Activated gamma-delta T cell (primary cell): ENCODE measurements around the gene PITPNC1.

ENCODE experiments used
- DNase-seq: peaks from one replicate; lab custom pipeline; 2025; lab: John Stamatoyannopoulos, UW

Gene PITPNC1

GRCh38 chr17:67434061-67434525 is 57.0 kb downstream of the PITPNC1 start:
- DNase-seq = no peak

DNA sequence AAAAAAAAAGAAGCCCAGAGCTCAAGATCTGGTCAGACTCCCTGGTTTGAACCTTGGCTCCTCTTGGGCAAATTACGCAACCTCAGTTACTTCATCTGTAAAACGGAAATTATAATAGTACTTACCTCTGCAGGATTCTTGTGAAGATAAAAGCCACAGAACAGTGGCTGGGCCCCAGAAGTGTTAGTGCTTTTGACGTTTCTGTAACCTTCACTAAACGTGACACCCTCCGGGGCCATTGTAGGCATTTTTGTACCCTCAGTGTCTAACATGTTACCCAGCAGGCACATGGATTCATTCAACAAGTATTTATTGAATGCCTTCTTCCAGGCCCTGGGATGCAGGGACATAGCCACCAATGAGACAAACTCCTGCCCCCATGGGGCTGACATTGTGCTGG is 58.0 kb downstream of the PITPNC1 start:
- no peak for DNase-seq

GRCh38 chr17:67435786-67436185 is 58.7 kb downstream of the PITPNC1 start:
- DNase-seq = no peak

DNA sequence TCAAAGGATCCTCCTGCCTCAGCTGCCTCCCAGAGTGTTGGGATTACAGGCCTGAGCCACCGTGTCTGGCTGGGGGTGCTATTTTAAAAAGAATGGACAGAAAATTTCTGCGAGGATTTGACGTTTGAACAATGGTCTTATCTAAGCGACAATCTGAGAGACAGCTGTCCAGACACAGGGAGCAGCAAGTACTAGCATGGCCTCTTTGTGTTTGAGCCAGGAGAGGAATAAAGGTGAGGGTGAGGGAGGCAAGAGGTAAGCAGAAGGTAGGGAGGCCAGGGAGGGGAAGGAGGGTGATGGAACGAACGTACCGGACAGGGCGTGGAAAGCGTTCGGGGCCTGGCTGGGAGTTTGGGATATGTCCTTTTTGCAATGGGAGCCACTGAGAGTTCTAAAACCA is 59.2 kb downstream of the PITPNC1 start:
- no peak for DNase-seq

DNA sequence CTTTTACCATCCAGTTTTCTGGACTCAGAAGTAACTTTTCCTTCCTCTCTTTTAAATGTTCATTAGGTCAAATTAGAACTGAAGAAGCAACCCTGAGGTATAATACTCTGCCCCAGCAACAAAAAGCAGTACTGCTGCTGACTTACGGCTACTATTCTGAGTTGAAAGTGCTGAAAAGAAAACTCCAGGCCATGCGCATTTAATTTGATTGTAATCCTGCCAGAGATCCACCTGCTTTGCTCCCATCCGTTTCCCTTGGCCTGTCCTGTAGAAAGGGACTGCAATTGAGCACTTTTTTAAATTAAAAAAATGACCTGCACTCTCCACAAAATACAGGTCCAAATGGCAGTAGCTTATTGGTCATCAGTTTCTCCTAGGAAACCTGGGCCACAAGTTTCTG is 61.6 kb downstream of the PITPNC1 start:
- DNase-seq = no peak

DNA sequence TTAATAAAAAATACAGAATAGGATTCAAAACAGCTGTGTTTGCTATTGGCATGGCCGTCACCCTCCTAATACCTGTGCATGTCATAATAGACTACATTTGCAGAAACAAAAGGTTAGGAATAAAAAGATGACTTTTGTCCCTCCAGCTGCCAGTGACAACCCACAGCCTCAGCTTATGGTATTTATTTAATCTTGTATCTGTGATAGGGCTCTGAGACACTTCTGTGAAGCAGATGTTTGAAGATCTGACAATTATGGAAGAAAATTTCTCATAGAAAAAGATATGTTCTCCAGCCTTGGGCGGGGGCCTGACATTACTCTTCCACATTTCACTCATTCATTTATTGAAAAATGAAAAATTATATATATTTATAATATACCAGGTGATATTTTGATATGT is 62.2 kb downstream of the PITPNC1 start:
- DNase-seq = no peak

- no peak for DNase-seq
These were observed 63.4 kb downstream of the PITPNC1 start for GRCh38 chr17:67440277-67441051.

DNA sequence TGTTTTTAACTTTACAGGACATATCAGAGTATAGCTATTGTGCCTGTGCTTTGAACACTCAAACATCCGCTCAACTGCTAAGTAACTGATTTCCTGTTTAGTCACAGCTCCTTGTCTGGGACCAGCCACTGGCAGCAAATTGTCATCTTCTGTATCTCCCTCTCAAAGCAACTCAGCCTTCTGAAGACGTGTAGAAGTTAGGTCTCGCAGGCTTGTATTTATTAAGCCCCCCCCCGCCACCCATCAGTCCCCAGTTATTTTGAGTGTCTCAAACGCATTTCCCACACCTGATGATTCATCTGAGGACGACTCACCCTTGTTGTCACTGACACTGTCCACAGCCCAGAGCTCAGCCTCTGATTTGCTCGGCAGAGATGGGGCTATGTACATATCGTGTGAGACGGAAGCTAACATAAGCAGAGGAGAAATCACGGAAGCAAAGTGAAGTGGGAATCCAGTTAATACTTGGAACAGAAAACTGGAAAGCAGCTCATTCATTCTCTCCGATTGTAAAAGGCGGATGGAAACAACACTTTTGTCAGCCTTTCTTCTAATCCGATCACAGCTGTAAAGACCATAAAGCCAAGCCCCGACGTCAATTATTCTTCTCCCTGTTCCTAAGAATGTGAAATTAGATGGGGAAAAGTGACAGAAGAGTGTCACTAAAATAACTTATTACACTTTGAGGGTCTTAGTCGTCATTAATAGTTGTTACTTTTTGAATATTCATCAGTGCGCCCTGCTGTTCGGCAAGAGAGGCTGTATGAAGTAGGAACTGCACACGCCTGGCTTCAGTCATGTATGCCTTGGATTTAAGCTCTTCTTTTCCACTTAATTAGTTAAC is 64.2 kb downstream of the PITPNC1 start:
- DNase-seq = no peak

GRCh38 chr17:67441896-67442219 is 64.8 kb downstream of the PITPNC1 start:
- DNase-seq = no peak

DNA sequence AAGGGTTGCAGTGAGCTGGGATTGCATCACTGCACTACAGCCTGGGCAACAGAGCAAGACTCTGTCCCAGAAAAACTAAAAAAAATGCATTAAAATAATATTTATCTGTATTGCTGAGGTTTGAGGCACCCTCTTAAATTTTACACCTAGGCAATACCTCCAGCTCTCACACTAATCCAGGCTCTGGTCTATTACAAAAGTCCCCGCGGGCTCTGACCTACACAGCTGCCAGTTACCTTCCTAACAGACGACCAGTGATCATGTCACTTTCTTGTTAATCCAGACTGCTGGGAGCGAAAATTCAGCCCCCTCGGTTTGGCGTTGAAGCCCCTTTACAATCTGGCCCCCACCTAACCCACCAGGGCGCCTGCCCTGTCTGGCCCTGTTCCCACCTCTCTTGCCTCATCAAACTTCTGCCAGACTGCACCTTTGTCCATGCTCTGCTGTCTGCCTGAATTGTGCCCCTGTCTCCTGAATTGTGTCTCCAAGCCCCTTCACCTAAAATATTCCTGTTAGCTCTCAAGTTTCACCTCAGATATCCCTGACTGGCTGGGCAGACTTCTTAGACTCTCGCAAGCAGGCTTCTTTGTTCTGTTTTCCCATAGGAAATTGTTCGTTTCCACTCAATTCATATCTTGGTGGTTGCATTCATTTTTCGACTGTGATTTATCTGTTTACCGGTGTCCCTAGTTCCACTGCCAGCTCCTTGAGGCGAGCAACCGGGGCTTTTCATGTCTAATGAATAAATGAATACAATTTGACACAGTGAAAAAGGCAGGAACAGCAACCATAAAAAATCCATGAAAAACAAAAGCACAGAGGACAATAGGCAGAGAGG is 65.9 kb downstream of the PITPNC1 start:
- DNase-seq = no peak

DNA sequence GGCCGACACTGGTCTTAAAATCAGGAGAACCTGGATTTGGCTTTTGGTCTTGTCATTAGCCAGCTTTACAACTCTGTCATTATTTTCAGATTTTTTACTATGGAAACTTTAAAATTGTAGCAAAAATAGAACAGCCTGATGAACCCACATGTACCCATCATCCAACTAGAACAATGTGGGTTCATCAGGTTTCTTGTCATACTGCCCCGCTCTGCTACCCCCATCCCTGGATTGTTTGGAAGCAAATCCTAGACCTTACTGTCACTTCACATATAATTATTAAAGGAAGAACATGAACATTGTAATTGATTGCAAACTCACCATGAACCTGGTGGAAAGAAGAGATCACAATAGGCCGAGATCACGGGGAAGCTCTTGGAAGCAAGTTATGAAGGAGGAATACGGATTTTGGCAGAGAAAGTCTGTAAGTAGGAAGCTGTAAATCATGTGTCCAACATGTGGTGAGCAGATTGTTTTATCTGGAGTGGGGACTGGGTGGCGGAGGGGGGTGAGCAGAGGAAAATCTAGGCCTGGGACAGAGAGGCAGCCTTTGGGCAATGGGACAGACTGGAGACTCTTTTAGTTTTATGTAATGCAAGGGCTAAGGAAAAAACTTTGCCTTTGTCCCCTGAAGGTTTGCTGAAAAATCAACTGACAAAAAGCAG is 67.0 kb downstream of the PITPNC1 start:
- no peak for DNase-seq

- DNase-seq = no peak
These were observed 71.4 kb downstream of the PITPNC1 start for GRCh38 chr17:67448449-67448848.

- no peak for DNase-seq
These were observed 72.0 kb downstream of the PITPNC1 start for GRCh38 chr17:67449065-67449464.

GRCh38 chr17:67449845-67450755 is 73.0 kb downstream of the PITPNC1 start:
- no peak for DNase-seq

GRCh38 chr17:67452681-67453554 is 75.8 kb downstream of the PITPNC1 start:
- DNase-seq = no peak

GRCh38 chr17:67456103-67456502 is 79.0 kb downstream of the PITPNC1 start:
- no peak for DNase-seq

DNA sequence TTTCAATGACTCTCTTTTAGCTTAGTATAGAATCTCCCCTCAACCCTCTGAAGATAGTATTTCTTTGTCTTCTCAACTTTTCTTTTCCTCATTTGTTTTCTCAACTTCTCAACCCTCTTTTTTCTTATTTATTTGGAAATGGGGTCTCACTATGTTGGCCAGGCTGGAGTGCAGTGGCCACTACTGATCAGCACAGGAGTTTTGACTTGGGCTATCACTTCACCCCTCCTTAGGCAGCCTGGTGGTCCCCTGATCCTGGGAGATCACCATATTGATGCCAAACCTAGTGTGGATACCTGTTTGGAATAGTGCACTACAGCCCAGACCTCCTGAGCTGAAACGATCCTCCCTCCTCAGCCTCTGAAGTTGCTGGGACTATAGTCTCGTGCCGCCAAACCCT is 79.8 kb downstream of the PITPNC1 start:
- no peak for DNase-seq

- no peak for DNase-seq
These were observed 81.1 kb downstream of the PITPNC1 start for GRCh38 chr17:67458203-67458602.

- DNase-seq = no peak
These were observed 82.9 kb downstream of the PITPNC1 start for GRCh38 chr17:67459985-67460384.
